ENCODE results near the gene PRKCA.

GRCh38 chr17:66483906-66484305 lies 181.5 kb downstream of the PRKCA start:
- TF ChIP-seq CTCF (IDR thresholded peaks at IDR 0.05) (no peak), USF1 (CRISPR knock-in tag; IDR thresholded peaks at IDR 0.05) (no peak), ATF1 (CRISPR knock-in tag; IDR thresholded peaks at IDR 0.05) (no peak), MYBL2 (CRISPR knock-in tag; IDR thresholded peaks at IDR 0.05) (no peak), CBFB (CRISPR knock-in tag; IDR thresholded peaks at IDR 0.05; ENCODE audit: low read depth) (no peak), CREM (CRISPR knock-in tag; IDR thresholded peaks at IDR 0.05) (no peak), ATF3 (CRISPR knock-in tag; conservative IDR thresholded peaks at IDR 0.05) (no peak)
- TF ChIP-seq, protein P1, sequence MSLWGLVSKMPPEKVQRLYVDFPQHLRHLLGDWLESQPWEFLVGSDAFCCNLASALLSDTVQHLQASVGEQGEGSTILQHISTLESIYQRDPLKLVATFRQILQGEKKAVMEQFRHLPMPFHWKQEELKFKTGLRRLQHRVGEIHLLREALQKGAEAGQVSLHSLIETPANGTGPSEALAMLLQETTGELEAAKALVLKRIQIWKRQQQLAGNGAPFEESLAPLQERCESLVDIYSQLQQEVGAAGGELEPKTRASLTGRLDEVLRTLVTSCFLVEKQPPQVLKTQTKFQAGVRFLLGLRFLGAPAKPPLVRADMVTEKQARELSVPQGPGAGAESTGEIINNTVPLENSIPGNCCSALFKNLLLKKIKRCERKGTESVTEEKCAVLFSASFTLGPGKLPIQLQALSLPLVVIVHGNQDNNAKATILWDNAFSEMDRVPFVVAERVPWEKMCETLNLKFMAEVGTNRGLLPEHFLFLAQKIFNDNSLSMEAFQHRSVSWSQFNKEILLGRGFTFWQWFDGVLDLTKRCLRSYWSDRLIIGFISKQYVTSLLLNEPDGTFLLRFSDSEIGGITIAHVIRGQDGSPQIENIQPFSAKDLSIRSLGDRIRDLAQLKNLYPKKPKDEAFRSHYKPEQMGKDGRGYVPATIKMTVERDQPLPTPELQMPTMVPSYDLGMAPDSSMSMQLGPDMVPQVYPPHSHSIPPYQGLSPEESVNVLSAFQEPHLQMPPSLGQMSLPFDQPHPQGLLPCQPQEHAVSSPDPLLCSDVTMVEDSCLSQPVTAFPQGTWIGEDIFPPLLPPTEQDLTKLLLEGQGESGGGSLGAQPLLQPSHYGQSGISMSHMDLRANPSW (CRISPR knock-in tag; conservative IDR thresholded peaks at IDR 0.05; ENCODE audit: low read depth) = no peak

Measured in WTC11 (cell line).